HCT116 (cell line): ENCODE data around the gene HERPUD1. TPM values are rescaled to one million over a fixed set of nuclear protein-coding genes. Genes with fewer than 3 reads are reported as not detected.

Source experiments
- CBX3 ChIP-seq: IDR thresholded peaks from 2 replicates; pipeline ENCODE4 v1.6.1; 2012; ENCODE audit warnings: low read depth
- EGR1 ChIP-seq: IDR thresholded peaks from 2 replicates; pipeline ENCODE4 v1.6.1; 2012; ENCODE audit warnings: low read depth
- ELF1 ChIP-seq: IDR thresholded peaks from 2 replicates; pipeline ENCODE4 v1.6.1; 2012; ENCODE audit warnings: low read depth, borderline replicate concordance
- EZH2 ChIP-seq: fragments of 200-600 bp; sonication (generic); IDR thresholded peaks from 2 replicates; pipeline ENCODE4 v1.6.1; 2017; ENCODE audit warnings: antibody characterized with exemption, mixed run types
- JUND ChIP-seq: IDR thresholded peaks from 2 replicates; pipeline ENCODE4 v1.6.1; 2012
- REST ChIP-seq: IDR thresholded peaks from 2 replicates; pipeline ENCODE4 v1.6.1; 2012; ENCODE audit warnings: low read depth
- SIN3A ChIP-seq: IDR thresholded peaks from 2 replicates; pipeline ENCODE4 v1.6.1; 2012; ENCODE audit warnings: low read depth
- SP1 ChIP-seq: IDR thresholded peaks from 2 replicates; pipeline ENCODE4 v1.6.1; 2012; ENCODE audit warnings: low read depth
- TCF7L2 ChIP-seq: IDR thresholded peaks from 2 replicates; pipeline ENCODE4 v1.7.0; 2011; ENCODE audit warnings: borderline replicate concordance, inconsistent platforms; ENCODE audit not compliant: insufficient read depth, insufficient read length; ENCODE audit errors: extremely low read depth
- YY1 ChIP-seq: IDR thresholded peaks from 2 replicates; pipeline ENCODE4 v1.6.1; 2011; ENCODE audit warnings: low read length, low read depth, moderate library complexity, mild to moderate bottlenecking; ENCODE audit not compliant: insufficient replicate concordance; ENCODE audit errors: extremely low read depth
- ZFX ChIP-seq: fragments of 450-650 bp; IDR thresholded peaks from 2 replicates; pipeline ENCODE4 v1.6.1; 2017
- total RNA-seq: library from RNA; stranded (reverse); gene quantifications from one replicate; pipeline ENCODE4 v1.2.1, GENCODE V29; 2021; ENCODE audit not compliant: unreplicated experiment
- TF ChIP-seq, protein P1 (sequence below): IDR thresholded peaks from 2 replicates; pipeline ENCODE4 v1.6.1; 2011; ENCODE audit warnings: mild to moderate bottlenecking, low read length, moderate library complexity; ENCODE audit not compliant: insufficient replicate concordance; ENCODE audit errors: extremely low read depth

HERPUD1 gene
- total RNA-seq, 1 experiment from 2014 or later, result 113 TPM

GRCh38 chr16:56921571-56921970, 10.4 kb upstream of the HERPUD1 start (continued):
- TF ChIP-seq REST (no peak), EZH2 (no peak), SP1 (no peak), SIN3A (no peak), EGR1 (no peak), ELF1 (no peak), JUND (no peak), TCF7L2 (no peak), ZFX (no peak), YY1 (no peak), CBX3 (no peak)
- TF ChIP-seq, protein P1, sequence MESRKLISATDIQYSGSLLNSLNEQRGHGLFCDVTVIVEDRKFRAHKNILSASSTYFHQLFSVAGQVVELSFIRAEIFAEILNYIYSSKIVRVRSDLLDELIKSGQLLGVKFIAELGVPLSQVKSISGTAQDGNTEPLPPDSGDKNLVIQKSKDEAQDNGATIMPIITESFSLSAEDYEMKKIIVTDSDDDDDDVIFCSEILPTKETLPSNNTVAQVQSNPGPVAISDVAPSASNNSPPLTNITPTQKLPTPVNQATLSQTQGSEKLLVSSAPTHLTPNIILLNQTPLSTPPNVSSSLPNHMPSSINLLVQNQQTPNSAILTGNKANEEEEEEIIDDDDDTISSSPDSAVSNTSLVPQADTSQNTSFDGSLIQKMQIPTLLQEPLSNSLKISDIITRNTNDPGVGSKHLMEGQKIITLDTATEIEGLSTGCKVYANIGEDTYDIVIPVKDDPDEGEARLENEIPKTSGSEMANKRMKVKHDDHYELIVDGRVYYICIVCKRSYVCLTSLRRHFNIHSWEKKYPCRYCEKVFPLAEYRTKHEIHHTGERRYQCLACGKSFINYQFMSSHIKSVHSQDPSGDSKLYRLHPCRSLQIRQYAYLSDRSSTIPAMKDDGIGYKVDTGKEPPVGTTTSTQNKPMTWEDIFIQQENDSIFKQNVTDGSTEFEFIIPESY, result no peak
